Esophagus squamous epithelium (tissue), 4 donors: ENCODE data around the gene CREB5.

Experiments used
- CTCF ChIP-seq, 6 experiments: fragments of 450-650 bp in 4 of 6; fragments of 200-600 bp in 2 of 6; sonication (generic) in 2 of 6; IDR thresholded peaks; one replicate each; pipeline ENCODE4 v1.5.1; 2016 to 2019; ENCODE audit warnings: antibody characterized with exemption in 6 of 6, mild to moderate bottlenecking in 4 of 6, moderate library complexity in 4 of 6
- POLR2A ChIP-seq, 4 donors: fragments of 450-650 bp; IDR thresholded peaks; one replicate each; pipeline ENCODE4 v1.6.1; 2017; ENCODE audit warnings: antibody characterized with exemption in 4 of 4, mild to moderate bottlenecking in 4 of 4, moderate library complexity in 3 of 4

GRCh38 chr7:28811701-28812430 is 399.5 kb downstream of the CREB5 start:
- no peak for TF ChIP-seq CTCF (IDR thresholded peaks at IDR 0.05)
- TF ChIP-seq POLR2A (IDR thresholded peaks at IDR 0.05), result no peak
